ENCODE results near the gene CCDC24.

CCDC24 gene

GRCh38 chr1:43999455-43999854, 8.1 kb downstream of the CCDC24 start:
- DNase-seq: no peak

GRCh38 chr1:44000122-44000665, 8.8 kb downstream of the CCDC24 start:
- no peak for DNase-seq

GRCh38 chr1:44002165-44002564, 10.8 kb downstream of the CCDC24 start:
- DNase-seq: no peak

DNA sequence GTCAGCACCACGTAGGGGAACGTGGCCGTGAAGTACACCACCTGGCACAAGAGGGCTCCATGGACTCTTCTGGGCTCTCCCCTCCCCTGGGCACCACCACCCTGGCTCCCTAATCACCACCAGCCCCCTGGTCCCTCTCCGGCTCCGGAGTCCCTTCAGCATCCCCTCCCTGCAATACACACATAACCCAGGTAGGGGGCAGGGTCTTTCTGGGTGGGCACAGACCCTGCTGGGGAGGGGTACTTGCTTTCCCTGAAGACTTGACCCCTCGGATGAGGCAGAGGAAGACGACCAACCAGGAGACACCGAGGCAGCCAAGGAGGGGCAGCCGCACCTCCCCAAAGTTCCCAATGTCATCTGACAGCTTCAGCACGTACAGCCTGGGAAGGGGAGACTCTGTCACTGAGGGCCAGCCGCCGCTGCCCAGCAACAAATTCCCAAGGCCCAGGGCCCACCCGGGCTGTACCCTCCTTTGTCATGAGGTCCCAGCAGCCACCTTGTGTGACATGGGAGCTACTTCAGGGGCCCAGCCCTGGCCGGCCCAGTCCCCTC, 11.3 kb downstream of the CCDC24 start:
- no peak for DNase-seq

GRCh38 chr1:44008259-44008658, 16.9 kb downstream of the CCDC24 start:
- no peak for DNase-seq

DNA sequence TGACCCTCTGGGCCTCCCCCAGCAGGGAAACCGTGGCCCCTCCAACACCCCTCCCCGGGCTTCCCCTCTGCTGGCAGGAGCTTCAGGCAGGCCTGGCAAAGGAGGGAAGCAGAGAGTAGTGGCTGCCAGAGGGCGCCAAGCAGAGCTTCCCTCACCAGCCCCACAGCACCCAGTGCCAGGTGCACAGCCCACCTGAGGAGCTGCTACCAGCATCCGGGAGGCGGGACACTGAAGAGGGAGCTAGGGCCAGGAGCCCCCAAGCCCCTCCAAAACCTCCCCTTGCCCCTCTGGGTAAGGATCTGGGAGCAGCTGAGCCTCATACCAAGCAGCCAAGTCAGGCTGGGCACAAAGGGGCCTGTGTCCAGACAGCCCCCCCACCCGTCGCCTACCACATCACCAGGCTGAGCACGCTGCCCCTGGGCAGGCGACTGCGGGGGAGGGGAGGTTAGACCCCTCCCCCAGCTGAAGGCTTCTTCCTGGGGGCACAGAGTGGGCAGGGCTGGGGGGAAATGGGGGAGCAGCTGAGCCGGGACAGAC, 19.6 kb downstream of the CCDC24 start:
- no peak for DNase-seq

DNA sequence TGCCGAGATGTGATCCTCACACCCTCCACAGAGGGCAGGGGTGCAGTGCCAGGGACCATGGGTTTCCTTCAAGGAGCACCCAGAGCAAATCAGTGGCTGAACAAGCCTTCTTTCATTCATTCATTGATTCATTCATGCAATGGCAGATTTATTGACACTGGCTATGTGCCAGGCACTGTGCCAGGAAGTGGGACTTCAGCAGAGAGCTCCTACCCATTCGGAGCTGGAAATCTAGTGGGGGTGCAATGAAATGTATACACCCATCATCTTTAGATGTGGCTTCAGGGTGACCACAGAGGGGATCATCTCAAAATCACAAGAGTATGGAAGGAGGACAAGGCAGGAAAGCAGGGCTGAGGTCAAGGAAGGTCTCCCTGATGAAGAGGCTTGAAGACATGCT, 21.0 kb downstream of the CCDC24 start:
- no peak for DNase-seq

GRCh38 chr1:44012941-44013609, 21.7 kb downstream of the CCDC24 start:
- DNase-seq: no peak

- DNase-seq: no peak
Measured at GRCh38 chr1:44013949-44014348, 22.6 kb downstream of the CCDC24 start.

- no peak for DNase-seq
Measured at GRCh38 chr1:44014365-44015104, 23.1 kb downstream of the CCDC24 start.

DNA sequence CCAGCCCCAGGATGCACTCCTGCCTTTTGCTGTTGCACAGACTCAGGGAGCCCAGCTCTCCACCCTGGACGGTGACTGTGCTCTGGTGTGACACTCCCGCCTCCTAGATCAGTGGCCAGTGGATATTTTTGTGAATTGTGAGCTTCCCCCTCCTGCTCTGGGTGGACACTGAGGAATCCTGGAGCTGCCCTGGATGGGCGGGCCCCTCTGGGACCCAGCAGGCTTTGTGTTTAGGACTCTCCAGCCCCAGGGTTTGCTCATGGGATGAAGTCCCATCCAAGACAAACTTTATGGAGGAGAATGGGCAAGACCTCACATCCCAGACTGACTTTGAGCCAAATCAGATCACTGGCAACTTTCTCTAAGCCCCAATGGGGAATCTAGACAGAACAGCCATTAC, 23.8 kb downstream of the CCDC24 start:
- DNase-seq: no peak

GRCh38 chr1:44016041-44016889, 24.9 kb downstream of the CCDC24 start:
- DNase-seq: no peak

DNA sequence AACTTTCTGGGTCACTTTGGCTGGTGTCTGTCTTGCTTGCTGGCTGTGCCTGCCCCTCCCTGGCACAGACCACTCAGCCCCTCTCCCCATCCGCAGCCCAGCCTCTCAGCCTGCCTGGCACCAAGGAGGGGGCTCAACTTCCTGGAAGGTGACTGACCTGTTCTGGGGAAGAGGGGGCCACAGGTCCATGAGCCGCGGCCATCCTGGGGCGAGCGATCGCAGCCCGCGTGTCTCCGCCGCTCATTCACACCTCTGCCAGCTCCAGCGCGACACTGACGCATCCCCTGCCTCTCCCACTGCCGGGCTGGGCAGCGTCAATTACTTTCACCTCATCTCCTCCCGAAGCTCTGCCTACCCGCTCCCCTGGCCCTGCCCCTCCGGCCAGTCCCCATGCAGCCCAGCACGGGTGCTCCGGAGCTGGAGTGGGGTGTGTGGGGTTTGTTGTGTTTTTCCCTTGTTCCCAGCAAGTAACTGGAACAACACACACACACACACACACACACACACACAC, 25.5 kb downstream of the CCDC24 start:
- no peak for DNase-seq

DNA sequence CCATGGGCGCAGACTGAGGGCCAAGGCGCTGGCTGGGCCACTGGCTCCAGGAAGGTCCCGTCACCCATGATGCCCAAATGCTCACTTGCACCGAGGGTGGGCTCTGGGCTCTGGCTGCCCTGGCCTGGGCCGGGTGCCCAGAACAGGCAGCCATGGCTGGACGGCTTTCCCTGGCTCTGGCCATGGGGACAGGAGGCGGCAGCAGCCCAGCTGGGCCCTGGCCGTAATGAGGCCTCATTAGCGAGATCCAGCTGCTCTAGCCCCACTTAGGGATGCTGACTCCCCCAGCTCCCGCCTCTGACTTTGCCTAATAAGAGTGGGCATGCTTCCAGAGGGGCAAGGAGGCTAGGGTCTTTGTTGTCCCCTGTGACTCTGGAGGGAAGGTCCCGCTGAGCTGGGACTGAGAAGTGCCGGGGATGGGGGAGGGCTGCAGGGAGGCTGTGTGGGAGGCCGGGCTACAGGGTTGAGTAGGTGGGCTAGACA, 28.1 kb downstream of the CCDC24 start:
- no peak for DNase-seq

GRCh38 chr1:44020464-44020863, 29.1 kb downstream of the CCDC24 start:
- DNase-seq: no peak

GRCh38 chr1:44021156-44021555, 29.8 kb downstream of the CCDC24 start:
- DNase-seq: no peak

DNA sequence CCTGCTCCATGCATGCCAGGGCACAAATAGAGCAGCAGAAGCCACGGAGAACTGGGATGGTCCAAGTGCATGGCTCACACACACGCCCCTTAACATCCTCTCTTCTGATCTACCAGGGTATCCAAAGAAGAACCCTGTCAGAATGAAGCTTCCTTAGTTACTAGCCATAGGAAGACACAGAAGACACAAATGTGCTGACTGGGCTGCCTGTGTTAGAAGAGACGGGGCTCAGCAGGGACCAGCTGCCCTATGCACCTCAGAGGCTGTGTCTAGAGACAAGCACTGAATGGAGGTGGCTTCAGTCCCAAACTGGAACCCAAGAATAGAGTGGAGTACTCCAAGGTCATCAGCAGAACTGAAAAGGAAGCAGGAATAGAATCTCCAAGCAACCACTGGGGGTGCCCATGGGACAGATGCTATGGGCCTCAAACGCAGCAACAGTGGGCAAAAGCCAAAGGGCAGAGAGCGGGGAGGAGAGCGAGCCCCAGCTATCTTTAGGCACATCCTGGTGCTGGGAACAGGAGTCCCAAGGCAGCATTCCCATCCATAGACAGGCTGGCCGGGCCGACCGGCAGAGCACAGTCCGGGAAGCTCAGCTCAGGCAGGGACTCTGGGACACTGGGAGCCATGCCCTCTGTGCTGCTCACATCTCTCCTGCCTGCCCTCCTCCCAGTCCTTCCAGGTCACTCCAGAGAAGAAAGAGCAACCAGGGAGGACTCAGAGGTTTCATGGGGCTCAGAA, 30.4 kb downstream of the CCDC24 start:
- no peak for DNase-seq

- DNase-seq: no peak
Measured at GRCh38 chr1:44024031-44024902, 32.9 kb downstream of the CCDC24 start.

- DNase-seq: no peak
Measured at GRCh38 chr1:44024903-44025525, 33.6 kb downstream of the CCDC24 start.

DNA sequence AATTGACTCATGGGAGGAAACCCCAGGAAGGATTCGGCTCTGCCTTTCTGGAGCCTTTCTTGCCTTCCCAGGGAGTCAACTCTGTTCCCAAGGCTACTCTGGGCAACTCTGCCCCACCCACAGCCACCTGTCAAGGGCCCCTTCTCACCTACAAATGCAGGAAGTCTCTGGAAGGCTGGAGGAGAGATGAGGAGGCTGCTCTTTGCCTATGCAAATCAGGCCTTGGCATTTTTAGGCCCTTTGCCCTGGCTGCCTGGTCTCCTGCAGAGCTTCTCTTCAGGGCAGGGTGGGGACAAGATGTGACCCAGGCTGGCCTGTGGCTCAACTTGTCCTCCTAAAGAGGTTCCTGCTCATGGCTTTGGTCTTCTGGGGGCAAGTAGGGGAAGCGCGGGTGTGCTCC, 34.4 kb downstream of the CCDC24 start:
- DNase-seq: no peak

Data from activated CD8-positive, alpha-beta memory T cell treated with anti-CD3 and anti-CD28 coated beads, Interleukin-2, amount 50 U/mL, for 4 hours (primary cell).